ENCODE results near the gene WNT7A. TPM values are rescaled to one million over a fixed set of nuclear protein-coding genes. Genes with fewer than 3 reads are reported as not detected.

WNT7A gene
- total RNA-seq, 1 donor from 2014 or later, result not detected

GRCh38 chr3:13822871-13823585, 56.8 kb downstream of the WNT7A start:
- no peak for DNase-seq
- Mint-ChIP-seq H3K4me3 (ENCODE audit: unreplicated experiment) (no peak overlapping the region), H3K9me3 (ENCODE audit: unreplicated experiment) (peaks cover 2% of the 10 kb centered on the region), H3K36me3 (ENCODE audit: unreplicated experiment) (peaks cover 3% of the 10 kb centered on the region), H3K27me3 (ENCODE audit: unreplicated experiment) (peaks cover 3% of the 10 kb centered on the region), H3K4me1 (ENCODE audit: low read depth, unreplicated experiment) (no peaks in the 10 kb centered on the region), H3K27ac (ENCODE audit: unreplicated experiment) (no peak overlapping the region)
- TF ChIP-seq, protein P1, sequence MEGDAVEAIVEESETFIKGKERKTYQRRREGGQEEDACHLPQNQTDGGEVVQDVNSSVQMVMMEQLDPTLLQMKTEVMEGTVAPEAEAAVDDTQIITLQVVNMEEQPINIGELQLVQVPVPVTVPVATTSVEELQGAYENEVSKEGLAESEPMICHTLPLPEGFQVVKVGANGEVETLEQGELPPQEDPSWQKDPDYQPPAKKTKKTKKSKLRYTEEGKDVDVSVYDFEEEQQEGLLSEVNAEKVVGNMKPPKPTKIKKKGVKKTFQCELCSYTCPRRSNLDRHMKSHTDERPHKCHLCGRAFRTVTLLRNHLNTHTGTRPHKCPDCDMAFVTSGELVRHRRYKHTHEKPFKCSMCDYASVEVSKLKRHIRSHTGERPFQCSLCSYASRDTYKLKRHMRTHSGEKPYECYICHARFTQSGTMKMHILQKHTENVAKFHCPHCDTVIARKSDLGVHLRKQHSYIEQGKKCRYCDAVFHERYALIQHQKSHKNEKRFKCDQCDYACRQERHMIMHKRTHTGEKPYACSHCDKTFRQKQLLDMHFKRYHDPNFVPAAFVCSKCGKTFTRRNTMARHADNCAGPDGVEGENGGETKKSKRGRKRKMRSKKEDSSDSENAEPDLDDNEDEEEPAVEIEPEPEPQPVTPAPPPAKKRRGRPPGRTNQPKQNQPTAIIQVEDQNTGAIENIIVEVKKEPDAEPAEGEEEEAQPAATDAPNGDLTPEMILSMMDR (IDR thresholded peaks at IDR 0.05; ENCODE audit: partially characterized antibody, unreplicated experiment), result no peak

DNA sequence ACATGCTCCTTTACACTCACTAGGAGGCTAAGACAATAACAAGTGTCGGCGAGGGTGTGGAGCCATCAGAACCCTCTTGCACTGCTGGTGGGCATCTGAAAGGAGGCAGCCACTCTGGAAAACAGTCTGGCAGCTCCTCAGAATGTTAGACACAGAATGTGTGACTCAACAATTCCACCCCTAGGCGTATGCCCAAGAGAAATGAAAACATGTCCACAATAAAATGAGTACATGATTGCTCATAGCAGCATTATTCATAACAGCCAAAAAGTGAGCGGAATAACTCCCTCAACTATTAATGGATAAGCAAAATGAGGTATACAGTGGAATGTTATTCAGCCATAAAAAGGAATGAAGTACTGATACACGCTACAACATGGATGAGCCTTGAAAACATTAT, 57.8 kb downstream of the WNT7A start:
- TF ChIP-seq, protein P1 (IDR thresholded peaks at IDR 0.05; ENCODE audit: partially characterized antibody, unreplicated experiment), result no peak
- no peak overlapping the region for H3K4me3 Mint-ChIP-seq (ENCODE audit: unreplicated experiment)
- no peak for DNase-seq
- H3K4me1 Mint-ChIP-seq (ENCODE audit: low read depth, unreplicated experiment), result no peaks in the 10 kb centered on the region
- peaks cover 12% of the 10 kb centered on the region for H3K36me3 Mint-ChIP-seq (ENCODE audit: unreplicated experiment)
- peaks cover 5% of the 10 kb centered on the region for H3K27me3 Mint-ChIP-seq (ENCODE audit: unreplicated experiment)
- peaks cover 2% of the 10 kb centered on the region for H3K9me3 Mint-ChIP-seq (ENCODE audit: unreplicated experiment)
- no peak overlapping the region for H3K27ac Mint-ChIP-seq (ENCODE audit: unreplicated experiment)

DNA sequence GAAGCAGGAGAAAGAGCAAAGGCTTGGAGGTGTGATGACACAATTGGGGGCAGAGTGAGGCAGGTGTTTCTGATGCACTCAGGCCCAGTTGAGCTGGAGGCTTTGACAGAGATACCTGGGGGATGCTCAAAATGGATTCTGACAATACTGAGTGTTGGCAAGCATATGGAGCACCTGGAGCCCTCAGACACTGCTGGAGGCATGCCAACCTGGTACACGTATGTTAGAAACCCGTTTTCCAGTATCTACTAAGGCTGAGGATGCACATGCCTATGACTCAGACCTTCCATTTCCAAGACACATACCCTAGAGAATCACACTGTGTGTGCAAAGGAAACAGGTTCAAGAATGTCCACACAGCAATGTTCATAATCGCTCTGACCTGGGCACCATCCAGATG, 58.7 kb downstream of the WNT7A start:
- Mint-ChIP-seq H3K4me3 (ENCODE audit: unreplicated experiment) (no peak overlapping the region), H3K9me3 (ENCODE audit: unreplicated experiment) (peaks cover 5% of the 10 kb centered on the region), H3K27ac (ENCODE audit: unreplicated experiment) (no peak overlapping the region), H3K36me3 (ENCODE audit: unreplicated experiment) (peaks cover 20% of the 10 kb centered on the region), H3K4me1 (ENCODE audit: low read depth, unreplicated experiment) (no peaks in the 10 kb centered on the region), H3K27me3 (ENCODE audit: unreplicated experiment) (peaks cover 6% of the 10 kb centered on the region)
- TF ChIP-seq, protein P1 (IDR thresholded peaks at IDR 0.05; ENCODE audit: partially characterized antibody, unreplicated experiment), result no peak
- DNase-seq, result no peak

- H3K4me3 Mint-ChIP-seq (ENCODE audit: unreplicated experiment), result no peak overlapping the region
- peaks cover 28% of the 10 kb centered on the region for H3K36me3 Mint-ChIP-seq (ENCODE audit: unreplicated experiment)
- no peaks in the 10 kb centered on the region for H3K4me1 Mint-ChIP-seq (ENCODE audit: low read depth, unreplicated experiment)
- H3K27ac Mint-ChIP-seq (ENCODE audit: unreplicated experiment), result no peak overlapping the region
- peaks cover 16% of the 10 kb centered on the region for H3K9me3 Mint-ChIP-seq (ENCODE audit: unreplicated experiment)
- no peak for DNase-seq
- TF ChIP-seq, protein P1 (IDR thresholded peaks at IDR 0.05; ENCODE audit: partially characterized antibody, unreplicated experiment), result no peak
- H3K27me3 Mint-ChIP-seq (ENCODE audit: unreplicated experiment), result peaks cover 9% of the 10 kb centered on the region
Observed at GRCh38 chr3:13818919-13819318, 61.0 kb downstream of the WNT7A start.

- H3K27me3 Mint-ChIP-seq (ENCODE audit: unreplicated experiment), result peaks cover 9% of the 10 kb centered on the region
- TF ChIP-seq, protein P1 (IDR thresholded peaks at IDR 0.05; ENCODE audit: partially characterized antibody, unreplicated experiment), result no peak
Observed at GRCh38 chr3:13815088-13815683, 64.7 kb downstream of the WNT7A start.

More at GRCh38 chr3:13815088-13815683, 64.7 kb downstream of the WNT7A start:
- Mint-ChIP-seq H3K4me3 (ENCODE audit: unreplicated experiment) (no peak overlapping the region), H3K9me3 (ENCODE audit: unreplicated experiment) (peaks cover 20% of the 10 kb centered on the region), H3K27ac (ENCODE audit: unreplicated experiment) (no peak overlapping the region), H3K36me3 (ENCODE audit: unreplicated experiment) (peaks cover 34% of the 10 kb centered on the region), H3K4me1 (ENCODE audit: low read depth, unreplicated experiment) (no peaks in the 10 kb centered on the region)
- DNase-seq, result no peak
